ENCODE measurements around the gene PHKA2. TPM values are rescaled to one million over a fixed set of nuclear protein-coding genes. Genes with fewer than 3 reads are reported as not detected.

The PHKA2 gene
- total RNA-seq, 1 donor from 2014 or later, result 13.2 TPM

DNA sequence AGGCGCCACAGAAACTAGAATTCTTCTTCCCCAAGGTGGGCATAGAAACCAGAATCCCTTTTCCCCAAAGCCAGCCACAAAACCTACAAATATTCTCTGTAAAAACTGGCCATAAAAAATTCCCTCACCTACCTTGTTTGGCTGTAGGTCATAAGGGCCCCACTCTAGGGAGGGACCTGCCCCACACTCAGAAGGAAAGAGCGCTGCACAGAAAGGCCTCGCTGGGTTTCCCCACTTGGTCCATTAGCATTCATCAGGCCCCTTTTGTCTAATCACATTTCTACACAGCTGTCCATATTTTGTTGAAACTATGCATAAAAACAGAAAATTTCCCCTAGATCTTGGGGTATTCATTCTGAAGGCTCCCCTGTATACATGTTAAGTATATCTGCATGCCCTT, 54.1 kb downstream of the PHKA2 start:
- Mint-ChIP-seq H3K4me3 (ENCODE audit: unreplicated experiment) (no peak overlapping the region), H3K9me3 (ENCODE audit: unreplicated experiment) (no peaks in the 10 kb centered on the region), H3K27ac (ENCODE audit: unreplicated experiment) (no peak overlapping the region), H3K27me3 (ENCODE audit: unreplicated experiment) (no peaks in the 10 kb centered on the region), H3K4me1 (ENCODE audit: low read depth, unreplicated experiment) (no peaks in the 10 kb centered on the region), H3K36me3 (ENCODE audit: unreplicated experiment) (no peaks in the 10 kb centered on the region)
- DNase-seq, result no peak
- TF ChIP-seq, protein P1, sequence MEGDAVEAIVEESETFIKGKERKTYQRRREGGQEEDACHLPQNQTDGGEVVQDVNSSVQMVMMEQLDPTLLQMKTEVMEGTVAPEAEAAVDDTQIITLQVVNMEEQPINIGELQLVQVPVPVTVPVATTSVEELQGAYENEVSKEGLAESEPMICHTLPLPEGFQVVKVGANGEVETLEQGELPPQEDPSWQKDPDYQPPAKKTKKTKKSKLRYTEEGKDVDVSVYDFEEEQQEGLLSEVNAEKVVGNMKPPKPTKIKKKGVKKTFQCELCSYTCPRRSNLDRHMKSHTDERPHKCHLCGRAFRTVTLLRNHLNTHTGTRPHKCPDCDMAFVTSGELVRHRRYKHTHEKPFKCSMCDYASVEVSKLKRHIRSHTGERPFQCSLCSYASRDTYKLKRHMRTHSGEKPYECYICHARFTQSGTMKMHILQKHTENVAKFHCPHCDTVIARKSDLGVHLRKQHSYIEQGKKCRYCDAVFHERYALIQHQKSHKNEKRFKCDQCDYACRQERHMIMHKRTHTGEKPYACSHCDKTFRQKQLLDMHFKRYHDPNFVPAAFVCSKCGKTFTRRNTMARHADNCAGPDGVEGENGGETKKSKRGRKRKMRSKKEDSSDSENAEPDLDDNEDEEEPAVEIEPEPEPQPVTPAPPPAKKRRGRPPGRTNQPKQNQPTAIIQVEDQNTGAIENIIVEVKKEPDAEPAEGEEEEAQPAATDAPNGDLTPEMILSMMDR (IDR thresholded peaks at IDR 0.05; ENCODE audit: partially characterized antibody, unreplicated experiment), result no peak

DNA sequence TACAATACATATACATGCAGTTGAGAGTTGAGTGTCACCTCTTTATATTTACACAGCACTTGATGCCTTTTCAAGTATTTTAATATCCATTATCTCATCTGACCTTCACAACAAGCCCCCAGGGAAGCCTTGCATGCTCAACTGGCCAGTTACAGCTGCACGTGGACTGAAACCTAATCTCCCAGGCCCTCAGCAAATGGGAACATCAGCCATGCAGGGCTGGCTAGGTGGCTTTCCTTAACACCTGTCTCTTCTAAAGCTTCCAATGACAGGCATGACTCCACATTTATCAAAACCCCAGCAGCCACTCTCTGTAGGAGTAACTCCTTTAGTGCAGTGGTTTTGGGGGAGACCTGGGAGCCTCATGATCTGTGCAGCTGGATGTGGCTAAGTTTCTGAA, 56.4 kb downstream of the PHKA2 start:
- DNase-seq, result no peak
- TF ChIP-seq, protein P1 (IDR thresholded peaks at IDR 0.05; ENCODE audit: partially characterized antibody, unreplicated experiment), result no peak
- Mint-ChIP-seq H3K4me3 (ENCODE audit: unreplicated experiment) (no peak overlapping the region), H3K27me3 (ENCODE audit: unreplicated experiment) (no peaks in the 10 kb centered on the region), H3K27ac (ENCODE audit: unreplicated experiment) (no peak overlapping the region), H3K36me3 (ENCODE audit: unreplicated experiment) (no peaks in the 10 kb centered on the region), H3K4me1 (ENCODE audit: low read depth, unreplicated experiment) (no peaks in the 10 kb centered on the region), H3K9me3 (ENCODE audit: unreplicated experiment) (no peaks in the 10 kb centered on the region)

DNA sequence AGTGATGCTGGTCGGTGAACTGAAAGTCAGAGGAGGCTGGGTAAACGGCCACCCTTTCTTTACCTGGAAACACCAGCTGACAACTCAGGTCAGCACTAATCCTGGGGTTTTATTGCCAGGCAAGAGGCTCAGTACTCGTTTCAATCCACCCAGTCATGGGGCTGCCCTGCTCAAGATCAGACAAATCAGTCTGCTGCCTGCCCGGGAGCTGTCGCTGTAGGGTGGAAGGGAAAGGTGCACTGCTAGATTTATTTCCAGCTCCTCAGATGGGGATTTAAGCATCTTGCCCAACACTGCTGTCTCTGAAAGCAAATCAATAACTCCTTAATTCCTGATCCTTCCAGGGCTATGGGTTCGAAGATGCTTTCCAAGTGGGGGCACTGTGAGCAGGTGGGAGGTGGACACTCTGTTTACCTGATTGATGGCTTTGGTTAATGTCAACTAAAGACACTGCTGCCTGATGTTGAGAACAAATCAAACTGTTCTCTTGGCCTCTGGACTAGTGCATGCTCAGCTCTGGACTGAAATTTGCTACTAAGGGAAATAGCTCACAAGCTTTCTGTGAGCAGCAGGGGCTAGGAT, 59.3 kb downstream of the PHKA2 start:
- no peaks in the 10 kb centered on the region for H3K9me3 Mint-ChIP-seq (ENCODE audit: unreplicated experiment)

DNA sequence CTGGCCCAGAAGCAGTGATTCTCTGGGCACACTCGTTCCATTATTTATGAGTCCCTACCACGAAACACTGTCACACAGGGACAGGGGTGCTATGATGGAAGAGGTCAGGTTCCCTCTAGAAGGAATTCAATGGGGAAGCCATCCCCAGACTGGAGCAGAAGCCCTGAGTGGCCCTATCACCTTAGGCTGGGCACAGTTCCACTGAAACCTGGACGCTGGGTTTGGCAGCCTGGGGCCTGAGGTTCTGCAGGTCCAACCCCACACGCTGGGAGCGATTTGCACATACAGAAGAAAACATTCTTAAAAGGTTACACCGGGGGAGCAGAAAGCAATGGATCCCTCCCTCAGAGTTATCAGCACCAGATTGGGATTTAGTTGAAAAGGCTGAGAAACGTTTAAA, 63.3 kb downstream of the PHKA2 start:
- Mint-ChIP-seq H3K9me3 (ENCODE audit: unreplicated experiment) (no peaks in the 10 kb centered on the region), H3K27ac (ENCODE audit: unreplicated experiment) (no peak overlapping the region), H3K27me3 (ENCODE audit: unreplicated experiment) (no peaks in the 10 kb centered on the region), H3K4me3 (ENCODE audit: unreplicated experiment) (no peak overlapping the region), H3K36me3 (ENCODE audit: unreplicated experiment) (peaks cover 4% of the 10 kb centered on the region), H3K4me1 (ENCODE audit: low read depth, unreplicated experiment) (no peaks in the 10 kb centered on the region)
- TF ChIP-seq, protein P1 (IDR thresholded peaks at IDR 0.05; ENCODE audit: partially characterized antibody, unreplicated experiment), result no peak
- no peak for DNase-seq

More for the DNA sequence above, 59.3 kb downstream of the PHKA2 start:
- DNase-seq, result no peak
- Mint-ChIP-seq H3K36me3 (ENCODE audit: unreplicated experiment) (no peaks in the 10 kb centered on the region), H3K4me1 (ENCODE audit: low read depth, unreplicated experiment) (no peaks in the 10 kb centered on the region), H3K27ac (ENCODE audit: unreplicated experiment) (no peak overlapping the region), H3K4me3 (ENCODE audit: unreplicated experiment) (no peak overlapping the region), H3K27me3 (ENCODE audit: unreplicated experiment) (no peaks in the 10 kb centered on the region)
- TF ChIP-seq, protein P1 (IDR thresholded peaks at IDR 0.05; ENCODE audit: partially characterized antibody, unreplicated experiment), result no peak

DNA sequence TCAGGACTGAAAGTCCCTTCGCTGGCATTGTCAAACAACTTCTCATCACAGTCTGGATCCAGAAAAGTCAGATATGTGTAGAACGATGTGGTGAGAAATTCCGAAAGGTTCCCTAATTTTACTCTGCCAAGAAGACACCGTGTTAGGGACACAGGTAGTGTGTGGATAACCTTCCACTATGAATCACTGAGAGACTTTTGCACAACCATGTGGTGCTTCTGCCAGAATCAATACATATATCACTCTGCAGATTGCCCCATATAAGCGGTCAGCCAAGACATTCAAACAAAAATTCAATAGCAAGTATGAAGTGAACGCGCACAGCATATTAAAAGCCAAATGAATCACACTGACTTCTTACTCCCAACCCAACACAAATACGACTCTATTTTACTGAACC, 63.8 kb downstream of the PHKA2 start:
- Mint-ChIP-seq H3K4me3 (ENCODE audit: unreplicated experiment) (no peak overlapping the region), H3K4me1 (ENCODE audit: low read depth, unreplicated experiment) (no peaks in the 10 kb centered on the region), H3K36me3 (ENCODE audit: unreplicated experiment) (peaks cover 4% of the 10 kb centered on the region), H3K27me3 (ENCODE audit: unreplicated experiment) (no peaks in the 10 kb centered on the region), H3K9me3 (ENCODE audit: unreplicated experiment) (no peaks in the 10 kb centered on the region), H3K27ac (ENCODE audit: unreplicated experiment) (no peak overlapping the region)
- DNase-seq, result no peak
- TF ChIP-seq, protein P1 (IDR thresholded peaks at IDR 0.05; ENCODE audit: partially characterized antibody, unreplicated experiment), result no peak
